ENCODE measurements around the gene CTRB1.
A peak's percentile ranks its signal among the peaks of the same experiment; 100 is the strongest.

CTRB1 gene

DNA sequence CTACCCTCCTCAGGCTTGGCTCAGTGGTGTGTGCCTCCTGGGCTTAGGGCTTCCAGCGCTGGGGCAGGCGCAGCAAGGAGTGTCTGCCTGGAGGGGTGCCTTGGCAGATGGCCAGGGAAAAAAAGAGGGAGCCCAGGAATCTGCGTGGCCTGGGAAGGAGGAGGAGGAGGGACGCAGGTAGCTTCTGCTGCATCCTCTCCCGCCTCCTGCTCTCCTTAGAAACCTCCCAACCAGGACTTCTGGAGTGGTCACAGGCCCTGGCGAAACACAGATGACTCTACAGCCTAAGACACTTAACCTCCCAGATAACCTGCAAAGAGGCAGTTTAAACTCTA, 40.0 kb downstream of the CTRB1 start:
- TF ChIP-seq, protein P1, sequence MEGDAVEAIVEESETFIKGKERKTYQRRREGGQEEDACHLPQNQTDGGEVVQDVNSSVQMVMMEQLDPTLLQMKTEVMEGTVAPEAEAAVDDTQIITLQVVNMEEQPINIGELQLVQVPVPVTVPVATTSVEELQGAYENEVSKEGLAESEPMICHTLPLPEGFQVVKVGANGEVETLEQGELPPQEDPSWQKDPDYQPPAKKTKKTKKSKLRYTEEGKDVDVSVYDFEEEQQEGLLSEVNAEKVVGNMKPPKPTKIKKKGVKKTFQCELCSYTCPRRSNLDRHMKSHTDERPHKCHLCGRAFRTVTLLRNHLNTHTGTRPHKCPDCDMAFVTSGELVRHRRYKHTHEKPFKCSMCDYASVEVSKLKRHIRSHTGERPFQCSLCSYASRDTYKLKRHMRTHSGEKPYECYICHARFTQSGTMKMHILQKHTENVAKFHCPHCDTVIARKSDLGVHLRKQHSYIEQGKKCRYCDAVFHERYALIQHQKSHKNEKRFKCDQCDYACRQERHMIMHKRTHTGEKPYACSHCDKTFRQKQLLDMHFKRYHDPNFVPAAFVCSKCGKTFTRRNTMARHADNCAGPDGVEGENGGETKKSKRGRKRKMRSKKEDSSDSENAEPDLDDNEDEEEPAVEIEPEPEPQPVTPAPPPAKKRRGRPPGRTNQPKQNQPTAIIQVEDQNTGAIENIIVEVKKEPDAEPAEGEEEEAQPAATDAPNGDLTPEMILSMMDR (IDR thresholded peaks at IDR 0.05) = no peak
- Mint-ChIP-seq H3K4me3 (no peak overlapping the region), H3K36me3 (ENCODE audit: low read depth) (no peaks in the 10 kb centered on the region), H3K27me3 (ENCODE audit: low read depth, poor library complexity) (no peaks in the 10 kb centered on the region), H3K27ac (no peak overlapping the region), H3K4me1 (peaks cover 82% of the 10 kb centered on the region), H3K9me3 (no peaks in the 10 kb centered on the region)
- DNase-seq = no peak

DNA sequence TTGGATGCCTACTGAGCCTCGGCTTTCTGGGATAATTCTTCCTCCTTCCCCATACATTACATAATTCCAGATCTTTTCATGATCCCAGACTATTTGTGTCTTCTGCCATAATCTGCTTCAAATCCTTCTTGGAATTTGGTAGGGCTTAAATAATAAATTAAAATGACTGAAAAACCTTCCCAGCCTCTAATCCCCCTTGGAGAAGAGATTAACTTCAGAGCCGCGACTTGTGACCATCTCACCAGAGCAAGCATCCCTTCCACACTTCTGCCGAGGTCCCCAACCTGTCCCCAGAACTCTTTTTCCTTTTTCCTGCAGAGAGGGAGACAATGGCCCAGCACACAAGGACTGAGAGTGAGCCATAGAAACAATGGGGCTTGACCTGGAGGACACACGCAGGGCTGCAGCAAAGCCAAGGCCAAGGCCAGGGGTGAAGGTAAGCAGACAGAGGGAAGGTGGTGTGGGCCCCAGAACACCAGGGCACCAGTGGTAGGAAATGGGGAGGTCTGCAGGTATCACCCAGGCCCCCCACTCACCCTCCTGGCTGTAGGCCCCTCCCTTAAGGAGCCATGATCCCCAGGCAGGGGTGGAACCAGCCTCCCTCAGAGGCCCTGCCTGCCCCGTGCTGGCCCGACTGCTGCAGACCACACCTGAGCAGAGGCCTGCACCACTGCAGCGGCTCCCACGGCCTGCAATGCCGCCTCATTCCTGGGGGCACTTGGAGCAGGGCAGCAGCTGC, 42.2 kb downstream of the CTRB1 start:
- H3K9me3 Mint-ChIP-seq = no peaks in the 10 kb centered on the region
- no peak overlapping the region for H3K4me3 Mint-ChIP-seq
- no peaks in the 10 kb centered on the region for H3K27me3 Mint-ChIP-seq (ENCODE audit: low read depth, poor library complexity)
- H3K4me1 Mint-ChIP-seq = peaks cover 76% of the 10 kb centered on the region
- no peaks in the 10 kb centered on the region for H3K36me3 Mint-ChIP-seq (ENCODE audit: low read depth)
- H3K27ac Mint-ChIP-seq = peak overlapping the region; percentile 30
- DNase-seq = no peak
- TF ChIP-seq, protein P1 (IDR thresholded peaks at IDR 0.05) = no peak

DNA sequence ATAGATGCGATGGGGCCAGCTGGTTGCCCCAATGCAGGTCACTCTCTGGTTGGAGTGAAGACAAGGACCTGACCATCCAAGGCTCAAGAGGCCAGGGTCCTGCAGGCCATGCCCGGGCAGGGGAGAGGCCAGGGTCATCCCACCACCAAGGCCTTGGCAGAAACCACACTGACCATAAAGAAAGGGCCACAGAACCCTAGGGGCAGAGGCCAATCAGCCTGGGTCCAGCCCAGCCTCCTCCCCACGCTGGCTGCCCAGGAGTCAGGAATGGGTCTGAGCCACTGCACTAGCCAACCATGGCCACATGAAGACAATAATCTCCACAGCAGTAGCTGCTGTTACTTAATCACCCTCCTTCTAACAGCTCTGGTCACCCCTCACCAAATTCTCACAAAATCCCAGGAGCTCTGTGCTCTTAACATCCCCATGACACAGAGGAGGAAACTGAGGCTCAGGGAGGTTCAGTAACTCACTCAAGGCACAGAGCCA, 42.8 kb downstream of the CTRB1 start:
- DNase-seq = no peak
- no peak overlapping the region for H3K4me3 Mint-ChIP-seq
- H3K4me1 Mint-ChIP-seq = peaks cover 75% of the 10 kb centered on the region
- peak overlapping the region; percentile 88 for H3K27ac Mint-ChIP-seq
- no peaks in the 10 kb centered on the region for H3K27me3 Mint-ChIP-seq (ENCODE audit: low read depth, poor library complexity)
- no peaks in the 10 kb centered on the region for H3K9me3 Mint-ChIP-seq
- no peaks in the 10 kb centered on the region for H3K36me3 Mint-ChIP-seq (ENCODE audit: low read depth)
- TF ChIP-seq, protein P1 (IDR thresholded peaks at IDR 0.05) = no peak

DNA sequence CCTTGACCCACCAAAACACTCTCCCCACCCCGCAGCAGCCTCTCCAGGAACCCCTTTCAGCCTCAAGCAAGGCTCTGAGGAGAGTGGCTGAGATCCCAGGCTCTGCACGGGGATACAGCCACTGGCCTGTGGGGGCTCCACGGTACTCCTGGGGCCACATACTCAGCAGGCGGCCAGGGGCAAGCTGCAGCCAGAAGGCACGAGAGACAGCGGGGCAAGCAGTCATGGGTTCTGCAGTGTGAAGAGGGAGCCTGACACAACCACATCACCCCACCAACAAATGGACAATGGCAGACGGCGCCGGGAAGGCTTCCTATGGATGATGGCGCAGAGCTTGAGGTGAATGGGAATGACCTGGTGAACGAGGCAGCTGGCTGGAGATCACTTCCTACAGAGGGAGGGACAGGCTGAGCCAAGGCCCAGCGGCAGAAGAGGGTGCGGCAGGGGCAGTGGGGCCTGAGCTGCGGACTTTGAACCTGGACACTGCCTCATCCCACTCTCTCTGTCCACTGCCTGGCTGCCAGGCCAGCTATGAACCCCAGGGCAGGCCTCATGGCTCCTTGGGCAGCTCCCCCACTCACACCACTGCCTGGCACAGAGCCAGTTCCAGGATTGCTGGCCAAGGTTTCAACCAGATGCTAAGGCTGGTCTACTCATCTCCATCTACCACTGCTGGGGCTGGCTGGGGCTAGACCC, 43.5 kb downstream of the CTRB1 start:
- DNase-seq = no peak
- peak overlapping the region; percentile 88 for H3K27ac Mint-ChIP-seq
- TF ChIP-seq, protein P1 (IDR thresholded peaks at IDR 0.05) = no peak
- no peaks in the 10 kb centered on the region for H3K9me3 Mint-ChIP-seq
- H3K4me1 Mint-ChIP-seq = peaks cover 70% of the 10 kb centered on the region
- no peaks in the 10 kb centered on the region for H3K36me3 Mint-ChIP-seq (ENCODE audit: low read depth)
- H3K27me3 Mint-ChIP-seq (ENCODE audit: low read depth, poor library complexity) = no peaks in the 10 kb centered on the region
- peak overlapping the region; percentile 20 for H3K4me3 Mint-ChIP-seq

DNA sequence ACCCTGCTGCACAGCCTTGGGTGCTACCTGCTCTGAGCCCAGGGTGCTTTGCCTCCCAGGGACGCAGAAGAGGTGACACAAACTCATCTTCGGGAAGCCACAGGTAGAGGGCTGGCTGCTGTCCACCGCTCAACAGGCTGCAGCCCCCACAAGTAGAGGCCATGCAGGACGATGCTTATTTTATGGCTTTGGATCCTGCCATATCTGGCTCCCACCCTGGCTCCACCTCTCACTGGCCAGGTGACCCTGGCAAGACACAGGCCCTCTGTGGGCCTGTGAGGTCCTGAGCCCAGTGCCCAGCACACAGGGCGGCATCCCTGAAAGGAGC, 44.0 kb downstream of the CTRB1 start:
- H3K4me1 Mint-ChIP-seq = peaks cover 65% of the 10 kb centered on the region
- peak overlapping the region; percentile 69 for H3K4me3 Mint-ChIP-seq
- H3K9me3 Mint-ChIP-seq = no peaks in the 10 kb centered on the region
- H3K27ac Mint-ChIP-seq = peak overlapping the region; percentile 79
- no peaks in the 10 kb centered on the region for H3K36me3 Mint-ChIP-seq (ENCODE audit: low read depth)
- H3K27me3 Mint-ChIP-seq (ENCODE audit: low read depth, poor library complexity) = no peaks in the 10 kb centered on the region
- DNase-seq = no peak
- TF ChIP-seq, protein P1 (IDR thresholded peaks at IDR 0.05) = no peak
